ENCODE measurements around the gene PTGES. TPM values are rescaled to one million over a fixed set of nuclear protein-coding genes. Genes with fewer than 3 reads are reported as not detected.

PTGES gene
- total RNA-seq, 1 donor from 2014 or later: 1.9 TPM

DNA sequence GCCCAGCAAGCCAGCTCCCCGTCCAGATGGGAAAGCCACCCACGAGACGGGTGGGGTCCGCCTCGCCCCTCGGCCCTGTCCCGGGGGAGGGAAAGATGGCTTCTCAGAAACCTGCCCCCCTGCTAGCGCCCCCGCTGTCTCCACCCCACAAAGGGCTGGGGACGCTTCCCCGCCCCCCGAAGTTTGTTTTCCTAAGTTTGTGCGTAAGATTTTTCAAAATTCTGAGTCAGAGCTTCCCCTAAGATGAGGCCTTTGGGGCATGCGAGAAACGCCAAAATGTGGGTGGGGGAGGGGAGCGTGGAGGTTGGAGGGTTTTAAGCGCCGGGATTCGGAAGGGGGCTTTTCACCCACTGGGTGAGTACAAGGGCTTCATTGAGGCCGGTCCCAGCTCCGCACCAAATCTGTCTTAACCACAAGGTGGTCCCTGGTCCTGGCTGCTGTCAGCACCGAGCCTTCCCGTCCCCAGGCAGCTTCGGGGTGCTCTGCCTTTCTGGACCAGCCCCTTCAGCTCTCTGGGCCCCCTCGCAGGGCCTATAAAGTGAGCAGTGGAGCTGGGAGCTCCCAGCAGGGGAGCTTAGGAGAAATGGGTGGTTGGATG lies 55.1 kb downstream of the PTGES start:
- Histone ChIP-seq H3K4me3 (peak overlapping the region; percentile 62), H3K27ac (replicated peaks) (peak overlapping the region; percentile 65), H3K9me3 (replicated peaks) (no peaks in the 10 kb centered on the region), H3K27me3 (ENCODE audit: low read depth) (peaks cover 68% of the 10 kb centered on the region), H3K4me1 (peaks cover 21% of the 10 kb centered on the region), H3K36me3 (no peaks in the 10 kb centered on the region)
- DNase-seq: peak; percentile 22
- TF ChIP-seq, protein P1, sequence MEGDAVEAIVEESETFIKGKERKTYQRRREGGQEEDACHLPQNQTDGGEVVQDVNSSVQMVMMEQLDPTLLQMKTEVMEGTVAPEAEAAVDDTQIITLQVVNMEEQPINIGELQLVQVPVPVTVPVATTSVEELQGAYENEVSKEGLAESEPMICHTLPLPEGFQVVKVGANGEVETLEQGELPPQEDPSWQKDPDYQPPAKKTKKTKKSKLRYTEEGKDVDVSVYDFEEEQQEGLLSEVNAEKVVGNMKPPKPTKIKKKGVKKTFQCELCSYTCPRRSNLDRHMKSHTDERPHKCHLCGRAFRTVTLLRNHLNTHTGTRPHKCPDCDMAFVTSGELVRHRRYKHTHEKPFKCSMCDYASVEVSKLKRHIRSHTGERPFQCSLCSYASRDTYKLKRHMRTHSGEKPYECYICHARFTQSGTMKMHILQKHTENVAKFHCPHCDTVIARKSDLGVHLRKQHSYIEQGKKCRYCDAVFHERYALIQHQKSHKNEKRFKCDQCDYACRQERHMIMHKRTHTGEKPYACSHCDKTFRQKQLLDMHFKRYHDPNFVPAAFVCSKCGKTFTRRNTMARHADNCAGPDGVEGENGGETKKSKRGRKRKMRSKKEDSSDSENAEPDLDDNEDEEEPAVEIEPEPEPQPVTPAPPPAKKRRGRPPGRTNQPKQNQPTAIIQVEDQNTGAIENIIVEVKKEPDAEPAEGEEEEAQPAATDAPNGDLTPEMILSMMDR (IDR thresholded peaks at IDR 0.05; ENCODE audit: borderline replicate concordance): no peak
- intact Hi-C loops (cut with micrococcal nuclease): no loop called here

DNA sequence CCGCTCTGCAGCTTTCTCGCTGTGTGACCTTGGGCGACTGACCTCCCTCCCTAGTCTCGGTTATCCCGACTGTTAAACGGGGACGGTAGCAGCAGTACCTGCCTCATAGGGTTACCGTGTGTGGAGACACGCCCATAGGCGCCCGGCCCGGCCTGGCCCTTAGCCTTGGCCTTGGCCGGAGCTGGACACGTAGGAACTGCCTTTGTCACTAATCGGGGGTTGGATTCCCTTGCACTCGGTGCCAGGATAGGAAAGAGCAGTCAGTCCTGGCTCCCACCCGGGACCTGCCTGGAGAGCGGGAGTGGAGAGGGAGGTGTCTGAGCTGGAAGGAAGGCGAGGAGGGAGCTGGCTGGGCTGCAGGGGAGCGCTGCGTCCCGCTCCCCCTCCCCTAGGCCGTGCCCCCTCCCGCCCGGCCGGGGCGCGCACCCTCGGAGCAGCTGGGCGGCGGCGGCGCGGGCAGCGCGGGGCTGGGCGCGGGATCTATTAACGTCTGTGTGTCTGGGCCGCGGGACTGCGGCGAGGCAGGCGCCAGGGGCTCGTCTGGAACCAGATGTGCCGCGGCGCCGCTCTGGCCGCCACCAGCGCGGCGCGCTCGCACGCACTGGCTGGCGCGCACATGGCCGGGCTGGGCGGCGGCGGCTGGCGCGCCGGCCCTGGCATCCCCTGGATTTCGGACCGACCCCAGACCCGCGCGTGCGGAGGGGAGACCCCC lies 55.7 kb downstream of the PTGES start:
- TF ChIP-seq, protein P1 (IDR thresholded peaks at IDR 0.05; ENCODE audit: borderline replicate concordance): no peak
- Histone ChIP-seq H3K27ac (replicated peaks) (peak overlapping the region; percentile 65), H3K4me1 (peaks cover 18% of the 10 kb centered on the region)

DNA sequence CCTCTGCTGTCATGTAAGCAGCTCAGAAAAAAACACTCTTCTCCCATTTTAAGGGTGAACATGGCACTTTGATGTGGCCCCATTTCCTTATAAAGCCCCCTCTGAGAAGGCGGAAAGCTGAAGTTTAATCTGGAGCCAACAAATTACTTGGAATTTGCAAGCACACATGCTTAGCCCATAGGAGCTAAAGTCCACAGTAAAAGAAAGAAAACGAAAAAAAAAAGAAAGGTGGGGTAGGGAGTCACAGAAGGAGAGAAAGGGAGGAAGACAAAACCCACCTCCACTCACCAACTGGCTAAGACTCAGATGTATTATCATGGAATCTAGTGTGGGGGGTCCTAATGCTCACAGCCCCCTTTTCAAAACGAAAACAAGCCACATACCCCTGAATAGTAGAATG lies 57.0 kb downstream of the PTGES start:
- intact Hi-C loops (cut with micrococcal nuclease): no loop called here
- Histone ChIP-seq H3K9me3 (replicated peaks) (no peaks in the 10 kb centered on the region), H3K27me3 (ENCODE audit: low read depth) (peaks cover 56% of the 10 kb centered on the region), H3K36me3 (no peaks in the 10 kb centered on the region), H3K4me3 (no peak overlapping the region), H3K4me1 (peaks cover 18% of the 10 kb centered on the region), H3K27ac (replicated peaks) (no peak overlapping the region)
- TF ChIP-seq, protein P1 (IDR thresholded peaks at IDR 0.05; ENCODE audit: borderline replicate concordance): no peak
- DNase-seq: no peak

More for the DNA sequence above, 55.7 kb downstream of the PTGES start:
- DNase-seq: peak; percentile 41
- peaks cover 67% of the 10 kb centered on the region for H3K27me3 ChIP-seq (ENCODE audit: low read depth)
- H3K4me3 ChIP-seq: peak overlapping the region; percentile 62
- intact Hi-C loops (cut with micrococcal nuclease): no loop called here
- no peaks in the 10 kb centered on the region for H3K9me3 ChIP-seq (replicated peaks)
- no peaks in the 10 kb centered on the region for H3K36me3 ChIP-seq

GRCh38 chr9:129694243-129694646 lies 58.6 kb downstream of the PTGES start:
- DNase-seq: no peak
- no peaks in the 10 kb centered on the region for H3K9me3 ChIP-seq (replicated peaks)
- intact Hi-C loops (cut with micrococcal nuclease): no loop called here
- TF ChIP-seq, protein P1 (IDR thresholded peaks at IDR 0.05; ENCODE audit: borderline replicate concordance): no peak
- no peak overlapping the region for H3K27ac ChIP-seq (replicated peaks)
- H3K4me1 ChIP-seq: peaks cover 18% of the 10 kb centered on the region
- peaks cover 40% of the 10 kb centered on the region for H3K27me3 ChIP-seq (ENCODE audit: low read depth)
- no peak overlapping the region for H3K4me3 ChIP-seq
- no peaks in the 10 kb centered on the region for H3K36me3 ChIP-seq

DNA sequence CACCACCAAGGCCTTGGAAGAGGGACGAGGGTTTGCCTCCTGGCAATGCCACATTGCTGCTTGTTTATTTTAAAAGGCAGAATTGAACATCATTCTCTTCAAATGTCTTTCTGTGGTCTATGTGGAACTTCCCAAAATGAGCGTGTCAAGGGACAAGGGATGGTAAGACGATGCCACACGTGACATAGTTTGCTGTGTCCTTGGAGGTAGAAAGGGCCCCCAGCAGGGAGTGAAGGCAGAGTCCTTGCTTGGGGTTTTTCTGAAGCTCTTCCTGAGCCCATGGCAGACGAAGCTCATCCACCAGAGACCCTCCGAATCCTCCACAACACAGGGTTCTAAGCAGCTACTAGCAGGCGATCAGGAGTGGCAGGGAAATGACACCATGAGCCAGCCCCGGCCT lies 59.1 kb downstream of the PTGES start:
- Histone ChIP-seq H3K27ac (replicated peaks) (no peak overlapping the region), H3K4me1 (peaks cover 18% of the 10 kb centered on the region), H3K4me3 (no peak overlapping the region), H3K27me3 (ENCODE audit: low read depth) (peaks cover 35% of the 10 kb centered on the region), H3K9me3 (replicated peaks) (no peaks in the 10 kb centered on the region), H3K36me3 (no peaks in the 10 kb centered on the region)
- DNase-seq: no peak
- intact Hi-C loops (cut with micrococcal nuclease): no loop called here
- TF ChIP-seq, protein P1 (IDR thresholded peaks at IDR 0.05; ENCODE audit: borderline replicate concordance): no peak

All from left ventricle myocardium inferior (tissue), 1 donor.